H9 (cell line): Measurements from ENCODE around the gene CFHR3. TPM values are rescaled to one million over a fixed set of nuclear protein-coding genes. Genes with fewer than 3 reads are reported as not detected.
A peak's percentile ranks its signal among the peaks of the same experiment; 100 is the strongest.

Source experiments
- DNase-seq: peaks from one replicate; pipeline ENCODE4 v3.0.0-alpha.2; 2017
- H2AFZ ChIP-seq: one replicate; pipeline ENCODE4 v1.6.1; 2013; ENCODE audit warnings: mild to moderate bottlenecking, low read length, control low read depth, moderate library complexity
- H2AK5ac ChIP-seq: 2 replicates; pipeline ENCODE4 v1.6.1; 2013; ENCODE audit warnings: low read length, control low read depth, mixed read lengths; ENCODE audit not compliant: insufficient read length
- H2BK120ac ChIP-seq: one replicate; pipeline ENCODE4 v1.6.1; 2013; ENCODE audit warnings: low read depth, mild to moderate bottlenecking, low read length, control low read depth, inconsistent platforms; ENCODE audit not compliant: poor library complexity, severe bottlenecking
- H2BK12ac ChIP-seq: 2 replicates; pipeline ENCODE4 v1.6.1; 2013; ENCODE audit warnings: low read length, control low read depth, mixed read lengths, low read depth; ENCODE audit not compliant: insufficient read length
- H2BK15ac ChIP-seq: 2 replicates; pipeline ENCODE4 v1.6.1; 2013; ENCODE audit warnings: low read depth, low read length, control low read depth
- H2BK20ac ChIP-seq: one replicate; pipeline ENCODE4 v1.6.1; 2013; ENCODE audit warnings: low read depth, mild to moderate bottlenecking, low read length, control low read depth, inconsistent platforms; ENCODE audit not compliant: poor library complexity, severe bottlenecking
- H2BK5ac ChIP-seq: 2 replicates; pipeline ENCODE4 v1.6.1; 2013; ENCODE audit warnings: low read length, control low read depth, mixed read lengths; ENCODE audit not compliant: insufficient read length
- H3K14ac ChIP-seq: 2 replicates; pipeline ENCODE4 v1.6.1; 2013; ENCODE audit warnings: low read length, control low read depth; ENCODE audit not compliant: insufficient read depth
- H3K18ac ChIP-seq: 2 replicates; pipeline ENCODE4 v1.6.1; 2013; ENCODE audit warnings: low read depth, mild to moderate bottlenecking, mixed read lengths, low read length, control low read depth; ENCODE audit not compliant: insufficient read length
- H3K23ac ChIP-seq: 2 replicates; pipeline ENCODE4 v1.6.1; 2013; ENCODE audit warnings: low read length, control low read depth, mixed read lengths, low read depth; ENCODE audit not compliant: insufficient read length
- H3K23me2 ChIP-seq: 2 replicates; pipeline ENCODE4 v1.6.1; 2013; ENCODE audit warnings: low read depth, mild to moderate bottlenecking, mixed read lengths, low read length, control low read depth; ENCODE audit not compliant: insufficient read length, poor library complexity, severe bottlenecking
- H3K27ac ChIP-seq: 2 replicates; pipeline ENCODE4 v1.5.1; 2013; ENCODE audit warnings: low read length, control low read depth, mixed read lengths, low read depth; ENCODE audit not compliant: insufficient read length
- H3K27me3 ChIP-seq: 2 replicates; pipeline ENCODE4 v1.6.1; 2013; ENCODE audit warnings: low read length, control low read depth, inconsistent platforms; ENCODE audit not compliant: insufficient read depth
- H3K4ac ChIP-seq: 2 replicates; pipeline ENCODE4 v1.6.1; 2013; ENCODE audit warnings: low read depth, mild to moderate bottlenecking, control low read depth, inconsistent platforms, low read length, moderate library complexity
- H3K4me1 ChIP-seq: 2 replicates; pipeline ENCODE4 v1.6.1; 2013; ENCODE audit warnings: low read length, control low read depth, inconsistent platforms; ENCODE audit not compliant: insufficient read depth
- H3K4me2 ChIP-seq: 2 replicates; pipeline ENCODE4 v1.6.1; 2013; ENCODE audit warnings: low read length, control low read depth, mixed read lengths; ENCODE audit not compliant: insufficient read length, insufficient read depth
- H3K56ac ChIP-seq: 2 replicates; pipeline ENCODE4 v1.6.1; 2013; ENCODE audit warnings: low read depth, mild to moderate bottlenecking, mixed read lengths, low read length, control low read depth; ENCODE audit not compliant: insufficient read length
- H3K79me1 ChIP-seq: 2 replicates; pipeline ENCODE4 v1.6.1; 2013; ENCODE audit warnings: low read depth, mild to moderate bottlenecking, moderate library complexity, low read length, control low read depth, inconsistent platforms; ENCODE audit not compliant: insufficient read depth, poor library complexity, severe bottlenecking
- H3K79me2 ChIP-seq: 2 replicates; pipeline ENCODE4 v1.6.1; 2013; ENCODE audit warnings: low read length, control low read depth, inconsistent platforms; ENCODE audit not compliant: insufficient read depth
- H3K9ac ChIP-seq: 2 replicates; pipeline ENCODE4 v1.6.1; 2013; ENCODE audit warnings: low read length, control low read depth, mixed read lengths; ENCODE audit not compliant: insufficient read length; ENCODE audit errors: extremely low read depth
- H3K9me3 ChIP-seq: one replicate; pipeline ENCODE4 v1.6.1; 2013; ENCODE audit warnings: low read depth, low read length, inconsistent platforms; ENCODE audit not compliant: control insufficient read depth
- H3T11ph ChIP-seq: one replicate; pipeline ENCODE4 v1.6.1; 2013; ENCODE audit warnings: mild to moderate bottlenecking, low read length, control low read depth, inconsistent platforms
- H4K20me1 ChIP-seq: one replicate; pipeline ENCODE4 v1.6.1; 2013; ENCODE audit not compliant: control insufficient read depth, insufficient read length, insufficient read depth
- H4K5ac ChIP-seq: 2 replicates; pipeline ENCODE4 v1.6.1; 2013; ENCODE audit warnings: low read depth, mild to moderate bottlenecking, mixed read lengths, low read length, control low read depth; ENCODE audit not compliant: insufficient read length
- H4K8ac ChIP-seq: replicated peaks from 2 replicates; pipeline ENCODE4 v1.6.1; 2013; ENCODE audit warnings: low read length, control low read depth, mixed read lengths, low read depth; ENCODE audit not compliant: insufficient read length
- H4K91ac ChIP-seq: 2 replicates; pipeline ENCODE4 v1.6.1; 2013; ENCODE audit warnings: low read depth, mild to moderate bottlenecking, moderate library complexity, mixed read lengths, low read length, control low read depth; ENCODE audit not compliant: insufficient read length
- H3K27ac Mint-ChIP-seq, 3 experiments: 2 replicates in 2 of 3; 3 replicates in 1 of 3; pipeline ENCODE4 v1.8.0; 2020 to 2021; ENCODE audit warnings: mixed read lengths in 3 of 3, mild to moderate bottlenecking in 1 of 3, moderate library complexity in 1 of 3
- H3K27me3 Mint-ChIP-seq: 2 replicates; pipeline ENCODE4 v1.8.0; 2021; ENCODE audit warnings: low read depth, mild to moderate bottlenecking, moderate library complexity, mixed read lengths
- H3K36me3 Mint-ChIP-seq, 3 experiments: 2 replicates in 2 of 3; 3 replicates in 1 of 3; pipeline ENCODE4 v1.8.0; 2020 to 2021; ENCODE audit warnings: low read depth in 3 of 3, mixed read lengths in 3 of 3; ENCODE audit not compliant: insufficient read depth in 1 of 3
- H3K4me1 Mint-ChIP-seq, 2 experiments: 2 replicates each; pipeline ENCODE4 v1.8.0; 2020; ENCODE audit warnings: mixed read lengths in 2 of 2
- H3K4me3 Mint-ChIP-seq, 2 experiments: 2 replicates in 1 of 2; 3 replicates in 1 of 2; pipeline ENCODE4 v1.8.0; 2020 to 2021; ENCODE audit warnings: mild to moderate bottlenecking in 2 of 2, mixed read lengths in 2 of 2, moderate library complexity in 1 of 2
- H3K9me3 Mint-ChIP-seq, 2 experiments: 2 replicates in 1 of 2; 3 replicates in 1 of 2; pipeline ENCODE4 v1.8.0; 2020; ENCODE audit warnings: mild to moderate bottlenecking in 2 of 2, mixed read lengths in 2 of 2, moderate library complexity in 1 of 2
- WGBS: extraction: QIAGEN DNeasy Blood & Tissue Kit; methylation state at CpG from one replicate; pipeline ENCODE4 v1.1.7; 2013; ENCODE audit warnings: missing lambda C conversion rate, low lambda C conversion rate, mixed read lengths; ENCODE audit not compliant: insufficient read length; ENCODE audit errors: extremely low coverage; 5-methylcytosine and 5-hydroxymethylcytosine counted together
- total RNA-seq: library from RNA; stranded (reverse); gene quantifications from 2 replicates; pipeline ENCODE4 v1.2.1, GENCODE V29; 2021
- TF ChIP-seq, protein P1 (sequence below): fragments of 200-600 bp; sonication (generic); conservative IDR thresholded peaks from 3 replicates; pipeline ENCODE4 v1.8.0; 2021; ENCODE audit warnings: antibody characterized with exemption, mild to moderate bottlenecking

The CFHR3 gene
- total RNA-seq, 1 experiment from 2014 or later: 1.4 TPM

DNA sequence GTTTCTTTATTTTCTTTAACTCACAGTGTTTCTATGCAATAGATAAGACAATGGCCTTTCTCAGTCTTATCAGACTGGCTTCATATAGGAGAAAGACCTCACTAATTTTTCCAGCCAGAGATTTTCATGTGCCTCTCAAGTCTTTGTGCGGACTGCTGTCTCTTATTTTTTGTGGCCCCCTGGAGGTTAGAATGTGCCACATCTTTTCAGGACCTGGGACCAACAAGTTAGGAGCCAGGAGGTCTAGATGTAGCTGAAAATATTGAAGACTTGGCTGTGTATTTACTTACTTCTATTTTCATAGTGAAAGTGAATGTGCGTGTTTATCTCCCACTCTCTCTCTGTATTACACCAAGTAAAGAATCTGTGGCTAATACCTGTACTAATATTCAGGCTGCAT lies 42.1 kb upstream of the CFHR3 start:
- TF ChIP-seq, protein P1, sequence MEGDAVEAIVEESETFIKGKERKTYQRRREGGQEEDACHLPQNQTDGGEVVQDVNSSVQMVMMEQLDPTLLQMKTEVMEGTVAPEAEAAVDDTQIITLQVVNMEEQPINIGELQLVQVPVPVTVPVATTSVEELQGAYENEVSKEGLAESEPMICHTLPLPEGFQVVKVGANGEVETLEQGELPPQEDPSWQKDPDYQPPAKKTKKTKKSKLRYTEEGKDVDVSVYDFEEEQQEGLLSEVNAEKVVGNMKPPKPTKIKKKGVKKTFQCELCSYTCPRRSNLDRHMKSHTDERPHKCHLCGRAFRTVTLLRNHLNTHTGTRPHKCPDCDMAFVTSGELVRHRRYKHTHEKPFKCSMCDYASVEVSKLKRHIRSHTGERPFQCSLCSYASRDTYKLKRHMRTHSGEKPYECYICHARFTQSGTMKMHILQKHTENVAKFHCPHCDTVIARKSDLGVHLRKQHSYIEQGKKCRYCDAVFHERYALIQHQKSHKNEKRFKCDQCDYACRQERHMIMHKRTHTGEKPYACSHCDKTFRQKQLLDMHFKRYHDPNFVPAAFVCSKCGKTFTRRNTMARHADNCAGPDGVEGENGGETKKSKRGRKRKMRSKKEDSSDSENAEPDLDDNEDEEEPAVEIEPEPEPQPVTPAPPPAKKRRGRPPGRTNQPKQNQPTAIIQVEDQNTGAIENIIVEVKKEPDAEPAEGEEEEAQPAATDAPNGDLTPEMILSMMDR: peak; percentile 57
- no peak overlapping the region for H3K23ac ChIP-seq
- no peak overlapping the region for H3K4me3 Mint-ChIP-seq
- no peak overlapping the region for H3K56ac ChIP-seq
- H2AK5ac ChIP-seq: no peak overlapping the region
- no peak overlapping the region for H4K5ac ChIP-seq
- no peak overlapping the region for H4K8ac ChIP-seq
- no peaks in the 10 kb centered on the region for H3K79me1 ChIP-seq
- no peak overlapping the region for H2BK5ac ChIP-seq
- no peak overlapping the region for H2AFZ ChIP-seq
- H3T11ph ChIP-seq: no peak overlapping the region
- peaks cover 0 to 6% of the 10 kb centered on the region in 2 experiments; a peak in 1 of 5 replicates for H3K9me3 Mint-ChIP-seq
- H3K27me3 ChIP-seq: no peaks in the 10 kb centered on the region
- no peak overlapping the region for H4K91ac ChIP-seq
- H2BK20ac ChIP-seq: no peak overlapping the region
- no CpG with 5 or more reads among the region's 2 CpGs for WGBS
- H3K9me3 ChIP-seq: no peaks in the 10 kb centered on the region
- H2BK15ac ChIP-seq: no peak overlapping the region
- H3K27ac Mint-ChIP-seq: no peak overlapping the region
- no peak overlapping the region for H3K27ac ChIP-seq
- no peak overlapping the region for H3K4me2 ChIP-seq
- peaks cover 6% of the 10 kb centered on the region in 2 experiments for H3K4me1 Mint-ChIP-seq
- no peaks in the 10 kb centered on the region for H3K36me3 Mint-ChIP-seq
- no peaks in the 10 kb centered on the region for H4K20me1 ChIP-seq
- H3K79me2 ChIP-seq: no peaks in the 10 kb centered on the region
- DNase-seq: peak; percentile 31
- no peak overlapping the region for H3K14ac ChIP-seq
- no peak overlapping the region for H2BK12ac ChIP-seq
- H3K4me1 ChIP-seq: no peaks in the 10 kb centered on the region
- H3K23me2 ChIP-seq: no peaks in the 10 kb centered on the region
- no peak overlapping the region for H3K4ac ChIP-seq
- no peak overlapping the region for H3K9ac ChIP-seq
- H2BK120ac ChIP-seq: no peak overlapping the region
- no peak overlapping the region for H3K18ac ChIP-seq
- H3K27me3 Mint-ChIP-seq: no peaks in the 10 kb centered on the region
